ENCODE data around the gene SLC7A7. TPM values are rescaled to one million over a fixed set of nuclear protein-coding genes. Genes with fewer than 3 reads are reported as not detected.
A peak's percentile ranks its signal among the peaks of the same experiment; 100 is the strongest.

SLC7A7 gene
- total and polyA plus RNA-seq, 2 experiments from 2014 or later = 3.6 to 4.1 TPM

DNA sequence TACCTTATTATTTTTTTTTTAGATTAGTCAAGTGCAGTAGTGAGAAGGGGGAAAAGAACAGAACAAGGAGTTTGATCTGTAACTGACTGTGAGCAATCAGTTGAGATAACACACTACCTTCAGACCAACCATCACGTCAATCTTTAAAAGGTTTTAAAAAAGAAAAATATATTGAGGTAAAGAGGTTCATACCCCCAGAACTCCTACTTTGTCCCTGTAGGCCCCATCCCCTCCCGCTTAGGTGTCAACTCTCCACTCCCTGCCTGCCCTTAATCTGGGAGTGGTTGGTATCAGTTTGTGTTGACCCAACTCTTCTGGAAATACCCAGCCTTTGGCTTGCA lies 37.3 kb upstream of the SLC7A7 start:
- H4K20me1 ChIP-seq (replicated peaks; ENCODE audit: insufficient read depth) = no peaks in the 10 kb centered on the region
- H3K4me3 Mint-ChIP-seq = no peak overlapping the region
- H3K9me3 Mint-ChIP-seq = no peaks in the 10 kb centered on the region; the same call in 2 of the 3 replicates
- ATAC-seq (no peak), DNase-seq (ENCODE audit: low spot score) (no peak)
- no peaks in the 10 kb centered on the region for H3K27me3 ChIP-seq (ENCODE audit: insufficient read depth)
- peaks cover 22% of the 10 kb centered on the region for H3K4me1 ChIP-seq (ENCODE audit: insufficient read depth)
- H3K36me3 ChIP-seq (ENCODE audit: insufficient read depth) = no peaks in the 10 kb centered on the region
- H3K9me2 ChIP-seq (ENCODE audit: insufficient read depth) = no peaks in the 10 kb centered on the region
- peak overlapping the region; percentile 84 for H3K27ac Mint-ChIP-seq
- H2AFZ ChIP-seq = peak overlapping the region; percentile 86
- H3K4me1 Mint-ChIP-seq = peaks cover 25% of the 10 kb centered on the region
- peak overlapping the region; percentile 84; the same call in 1 of the 2 replicates for H3K4me2 ChIP-seq
- no peaks in the 10 kb centered on the region; the same call in 2 of the 3 replicates for H3K36me3 Mint-ChIP-seq (ENCODE audit: low read depth)
- no peak overlapping the region for H3K27ac ChIP-seq (ENCODE audit: low read depth)
- H3K27me3 Mint-ChIP-seq (ENCODE audit: insufficient read depth, low read depth, poor library complexity) = peaks cover 6% of the 10 kb centered on the region
- TF ChIP-seq EZH2 (IDR thresholded peaks at IDR 0.05; ENCODE audit: low read depth, unreplicated experiment) (no peak), ZNF331 (CRISPR knock-in tag; IDR thresholded peaks at IDR 0.05; ENCODE audit: low read depth) (no peak), CREB1 (CRISPR knock-in tag; IDR thresholded peaks at IDR 0.05; ENCODE audit: low read depth) (no peak), CTCF (conservative IDR thresholded peaks at IDR 0.05; ENCODE audit: low read depth in 2 of 2) (no peak), POLR2AphosphoS5 (IDR thresholded peaks at IDR 0.05; ENCODE audit: low read depth) (no peak), NANOG (IDR thresholded peaks at IDR 0.05; ENCODE audit: borderline replicate concordance) (no peak), EZH2phosphoT487 (IDR thresholded peaks at IDR 0.05; ENCODE audit: unreplicated experiment) (no peak), JUNB (IDR thresholded peaks at IDR 0.05; ENCODE audit: unreplicated experiment) (no peak), ZNF114 (CRISPR knock-in tag; IDR thresholded peaks at IDR 0.05) (no peak), ZNF462 (CRISPR knock-in tag; IDR thresholded peaks at IDR 0.05) (no peak), STAT1 (IDR thresholded peaks at IDR 0.05; ENCODE audit: unreplicated experiment) (no peak), REST (IDR thresholded peaks at IDR 0.05; ENCODE audit: unreplicated experiment) (no peak)
- TF ChIP-seq, protein P1, sequence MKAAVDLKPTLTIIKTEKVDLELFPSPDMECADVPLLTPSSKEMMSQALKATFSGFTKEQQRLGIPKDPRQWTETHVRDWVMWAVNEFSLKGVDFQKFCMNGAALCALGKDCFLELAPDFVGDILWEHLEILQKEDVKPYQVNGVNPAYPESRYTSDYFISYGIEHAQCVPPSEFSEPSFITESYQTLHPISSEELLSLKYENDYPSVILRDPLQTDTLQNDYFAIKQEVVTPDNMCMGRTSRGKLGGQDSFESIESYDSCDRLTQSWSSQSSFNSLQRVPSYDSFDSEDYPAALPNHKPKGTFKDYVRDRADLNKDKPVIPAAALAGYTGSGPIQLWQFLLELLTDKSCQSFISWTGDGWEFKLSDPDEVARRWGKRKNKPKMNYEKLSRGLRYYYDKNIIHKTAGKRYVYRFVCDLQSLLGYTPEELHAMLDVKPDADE (IDR thresholded peaks at IDR 0.05) = no peak
- H3K4me3 ChIP-seq = no peak overlapping the region
- H3K79me2 ChIP-seq (replicated peaks; ENCODE audit: insufficient read depth) = no peaks in the 10 kb centered on the region
- H3F3A ChIP-seq (replicated peaks; ENCODE audit: low read depth) = peaks cover 21% of the 10 kb centered on the region
